ENCODE measurements around the gene CAMK2G. TPM values are rescaled to one million over a fixed set of nuclear protein-coding genes. Genes with fewer than 3 reads are reported as not detected.

Gene CAMK2G
- total RNA-seq, 2 donors from 2014 or later, result 20.9 to 21.7 TPM

- Mint-ChIP-seq H3K27me3 (ENCODE audit: insufficient read depth) (peaks cover 2% of the 10 kb centered on the region), H3K9me3 (no peaks in the 10 kb centered on the region), H3K27ac (peak overlapping the region; percentile 44), H3K4me3 (peak overlapping the region; percentile 68), H3K36me3 (ENCODE audit: low read depth) (peaks cover 42% of the 10 kb centered on the region), H3K4me1 (peaks cover 13% of the 10 kb centered on the region)
- H3K9me3 ChIP-seq (ENCODE audit: control insufficient read depth, low read length), result no peaks in the 10 kb centered on the region
- DNase-seq, result no peak
- TF ChIP-seq CTCF (conservative IDR thresholded peaks at IDR 0.05), result no peak
- H3K4me3 ChIP-seq (ENCODE audit: low read length), result peak overlapping the region; percentile 79
- no peaks in the 10 kb centered on the region for H3K27me3 ChIP-seq (ENCODE audit: control insufficient read depth, insufficient read depth, low read length, poor library complexity, severe bottlenecking)
- 90 to 96% methylated on average over 5 to 7 of the region's 7 CpGs for WGBS, 2 experiments (ENCODE audit: insufficient coverage in 1 of 2, insufficient read length in 1 of 2)
- peak overlapping the region; percentile 78 for H3K9ac ChIP-seq (ENCODE audit: extremely low read depth, low read length, poor library complexity, severe bottlenecking)
- H3K36me3 ChIP-seq (ENCODE audit: control insufficient read depth, insufficient read depth, low read length), result peaks cover 30% of the 10 kb centered on the region
- no peak overlapping the region for H3K27ac ChIP-seq (ENCODE audit: low read depth, low read length)
- no peaks in the 10 kb centered on the region for H3K4me1 ChIP-seq (ENCODE audit: control insufficient read depth, insufficient read depth, low read length)
These were observed 64.0 kb downstream of the CAMK2G start for GRCh38 chr10:73810358-73810734.

- no peak for TF ChIP-seq CTCF (conservative IDR thresholded peaks at IDR 0.05)
- H3K27me3 Mint-ChIP-seq (ENCODE audit: insufficient read depth), result peaks cover 2% of the 10 kb centered on the region
- DNase-seq, result no peak
- Histone ChIP-seq H3K4me3 (ENCODE audit: low read length) (no peak overlapping the region), H3K9ac (ENCODE audit: extremely low read depth, low read length, poor library complexity, severe bottlenecking) (no peak overlapping the region), H3K36me3 (ENCODE audit: control insufficient read depth, insufficient read depth, low read length) (peaks cover 27% of the 10 kb centered on the region), H3K27ac (ENCODE audit: low read depth, low read length) (no peak overlapping the region), H3K27me3 (ENCODE audit: control insufficient read depth, insufficient read depth, low read length, poor library complexity, severe bottlenecking) (no peaks in the 10 kb centered on the region), H3K4me1 (ENCODE audit: control insufficient read depth, insufficient read depth, low read length) (no peaks in the 10 kb centered on the region), H3K9me3 (ENCODE audit: control insufficient read depth, low read length) (no peaks in the 10 kb centered on the region)
- no peaks in the 10 kb centered on the region for H3K9me3 Mint-ChIP-seq
- H3K36me3 Mint-ChIP-seq (ENCODE audit: low read depth), result peaks cover 42% of the 10 kb centered on the region
- H3K4me1 Mint-ChIP-seq, result peaks cover 9% of the 10 kb centered on the region
- 53 to 68% methylated on average over 3 to 4 of the region's 5 CpGs for WGBS, 2 experiments (ENCODE audit: insufficient coverage in 1 of 2, insufficient read length in 1 of 2)
- H3K4me3 Mint-ChIP-seq, result peak overlapping the region; percentile 68
- no peak overlapping the region for H3K27ac Mint-ChIP-seq
These were observed 65.1 kb downstream of the CAMK2G start for GRCh38 chr10:73809061-73809818.

GRCh38 chr10:73808021-73808815 lies 66.1 kb downstream of the CAMK2G start:
- no peak for TF ChIP-seq CTCF (conservative IDR thresholded peaks at IDR 0.05)
- Histone ChIP-seq H3K4me3 (ENCODE audit: low read length) (no peak overlapping the region), H3K9ac (ENCODE audit: extremely low read depth, low read length, poor library complexity, severe bottlenecking) (no peak overlapping the region), H3K27me3 (ENCODE audit: control insufficient read depth, insufficient read depth, low read length, poor library complexity, severe bottlenecking) (no peaks in the 10 kb centered on the region), H3K4me1 (ENCODE audit: control insufficient read depth, insufficient read depth, low read length) (no peaks in the 10 kb centered on the region), H3K27ac (ENCODE audit: low read depth, low read length) (no peak overlapping the region), H3K36me3 (ENCODE audit: control insufficient read depth, insufficient read depth, low read length) (peaks cover 27% of the 10 kb centered on the region), H3K9me3 (ENCODE audit: control insufficient read depth, low read length) (no peaks in the 10 kb centered on the region)
- Mint-ChIP-seq H3K27ac (no peak overlapping the region), H3K4me1 (peaks cover 8% of the 10 kb centered on the region), H3K27me3 (ENCODE audit: insufficient read depth) (no peaks in the 10 kb centered on the region), H3K4me3 (no peak overlapping the region), H3K9me3 (no peaks in the 10 kb centered on the region), H3K36me3 (ENCODE audit: low read depth) (peaks cover 47% of the 10 kb centered on the region)
- WGBS, 2 experiments (ENCODE audit: insufficient coverage in 1 of 2, insufficient read length in 1 of 2), result 90 to 94% methylated on average over 7 to 16 of the region's 16 CpGs
- DNase-seq, result no peak

All from endodermal cell (in vitro differentiated cells).